ENCODE results near the gene LRRC3.

The LRRC3 gene

DNA sequence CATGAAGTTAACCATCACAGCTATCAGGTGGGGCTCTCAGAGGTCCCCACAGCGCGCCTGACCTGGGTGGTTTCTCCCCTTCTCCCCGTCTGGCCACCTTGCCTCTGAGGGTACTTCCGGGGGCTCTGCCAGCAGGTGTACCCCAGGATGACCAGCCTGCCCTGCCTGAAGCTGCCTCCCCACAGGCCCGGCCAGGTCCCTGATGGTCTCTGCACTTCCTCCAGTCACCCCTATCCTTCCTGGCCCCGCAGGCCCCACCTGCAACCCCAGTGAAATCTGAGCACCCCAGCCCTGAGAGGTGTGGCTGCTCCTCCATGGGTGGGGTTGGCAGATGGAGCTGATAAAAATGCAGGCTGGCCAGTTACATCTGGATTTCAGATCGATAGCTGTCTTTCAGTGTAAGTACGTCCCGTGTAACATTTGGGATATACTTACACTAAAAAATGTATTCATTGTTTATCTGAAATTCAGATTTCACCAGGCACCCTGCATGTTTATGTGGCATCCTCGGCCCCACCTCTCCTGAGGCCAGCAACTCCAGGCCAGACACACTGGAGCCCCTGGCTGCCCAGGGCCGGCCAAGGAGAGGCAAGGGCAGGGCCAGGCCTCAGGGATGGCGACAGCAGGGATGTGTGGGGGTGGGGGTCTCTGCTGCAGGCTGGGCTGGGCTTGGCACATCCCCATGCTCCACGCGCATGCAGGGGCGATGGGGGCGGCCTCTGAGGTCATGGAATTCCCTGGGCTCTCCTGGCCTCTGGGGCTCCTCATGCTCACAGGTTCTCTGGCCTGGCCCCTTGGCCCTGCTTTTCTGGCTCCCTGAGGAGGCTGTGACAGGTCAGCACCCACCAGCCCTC is 25.1 kb downstream of the LRRC3 start:
- POLR2A ChIA-PET = interaction anchor here (0.5 to 0.8 kb wide), 2 partner anchors 24 to 460 kb away, joined by 3 read pairs; no protein-coding TSS in a partner anchor
- CTCF ChIA-PET = interaction anchor here (1.0 to 1.3 kb wide), 3 partner anchors 19 to 30 kb away, joined by 3 read pairs; no protein-coding TSS in a partner anchor
- TF ChIP-seq BHLHE40 (IDR thresholded peaks at IDR 0.05; ENCODE audit: borderline replicate concordance) = no peak
- TF ChIP-seq FOXM1 (IDR thresholded peaks at IDR 0.05; ENCODE audit: borderline replicate concordance) = no peak
- no peak for TF ChIP-seq LEF1 (IDR thresholded peaks at IDR 0.05; ENCODE audit: borderline replicate concordance)
- TF ChIP-seq SP1 (IDR thresholded peaks at IDR 0.05) = no peak
- no peak for TF ChIP-seq FOXA1 (IDR thresholded peaks at IDR 0.05)
- no peak for TF ChIP-seq FOXK2 (IDR thresholded peaks at IDR 0.05)
- no peak for TF ChIP-seq NFRKB (IDR thresholded peaks at IDR 0.05)
- TF ChIP-seq ARNT (IDR thresholded peaks at IDR 0.05) = no peak
- TF ChIP-seq HDGF (IDR thresholded peaks at IDR 0.05; ENCODE audit: borderline replicate concordance) = no peak
- TF ChIP-seq, protein P1, sequence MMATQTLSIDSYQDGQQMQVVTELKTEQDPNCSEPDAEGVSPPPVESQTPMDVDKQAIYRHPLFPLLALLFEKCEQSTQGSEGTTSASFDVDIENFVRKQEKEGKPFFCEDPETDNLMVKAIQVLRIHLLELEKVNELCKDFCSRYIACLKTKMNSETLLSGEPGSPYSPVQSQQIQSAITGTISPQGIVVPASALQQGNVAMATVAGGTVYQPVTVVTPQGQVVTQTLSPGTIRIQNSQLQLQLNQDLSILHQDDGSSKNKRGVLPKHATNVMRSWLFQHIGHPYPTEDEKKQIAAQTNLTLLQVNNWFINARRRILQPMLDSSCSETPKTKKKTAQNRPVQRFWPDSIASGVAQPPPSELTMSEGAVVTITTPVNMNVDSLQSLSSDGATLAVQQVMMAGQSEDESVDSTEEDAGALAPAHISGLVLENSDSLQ (IDR thresholded peaks at IDR 0.05) = no peak
- no peak for TF ChIP-seq ELF4 (IDR thresholded peaks at IDR 0.05)
- no peak for TF ChIP-seq L3MBTL2 (conservative IDR thresholded peaks at IDR 0.05)
- TF ChIP-seq ZNF384 (IDR thresholded peaks at IDR 0.05) = no peak
- no peak for TF ChIP-seq CTBP1 (IDR thresholded peaks at IDR 0.05; ENCODE audit: borderline replicate concordance)
- TF ChIP-seq TARDBP (IDR thresholded peaks at IDR 0.05) = no peak
- TF ChIP-seq SUZ12 (IDR thresholded peaks at IDR 0.05) = no peak

DNA sequence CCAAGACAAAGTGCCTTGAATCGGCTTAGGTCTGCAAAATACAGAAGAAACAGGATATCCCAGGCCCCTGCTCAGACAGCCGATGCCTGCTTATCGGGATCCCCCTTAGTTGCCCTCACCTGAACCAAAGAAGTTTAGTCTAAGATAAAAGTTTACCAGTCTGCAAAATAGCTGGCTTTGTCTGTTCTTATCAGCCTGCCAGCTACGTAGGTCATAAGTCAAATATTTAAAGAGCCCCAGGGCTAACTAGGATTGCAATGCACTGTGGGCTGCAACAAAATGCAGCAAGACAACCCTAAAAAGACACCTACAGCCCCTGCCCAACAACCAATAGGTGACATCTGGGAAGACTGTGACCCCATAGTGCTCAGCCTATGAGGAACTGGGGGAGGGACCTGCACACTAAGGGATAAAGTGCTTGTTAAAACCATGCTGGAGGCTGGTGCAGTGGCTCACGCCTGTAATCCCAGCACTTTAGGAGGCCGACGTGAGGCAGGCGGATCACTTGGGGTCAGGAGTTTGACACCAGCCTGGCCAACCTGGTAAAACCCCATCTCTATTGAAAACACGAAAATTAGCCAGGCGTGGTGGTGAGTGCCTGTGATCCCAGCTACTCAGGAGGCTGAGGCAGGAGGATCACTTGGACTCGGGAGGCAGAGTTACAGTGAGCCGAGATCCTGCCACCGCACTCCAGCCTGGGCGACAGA is 27.4 kb downstream of the LRRC3 start:
- TF ChIP-seq ELF4 (IDR thresholded peaks at IDR 0.05) (no peak), SUZ12 (IDR thresholded peaks at IDR 0.05) (no peak), BHLHE40 (IDR thresholded peaks at IDR 0.05; ENCODE audit: borderline replicate concordance) (no peak), TARDBP (IDR thresholded peaks at IDR 0.05) (no peak), FOXA1 (IDR thresholded peaks at IDR 0.05) (no peak), L3MBTL2 (conservative IDR thresholded peaks at IDR 0.05) (no peak), ZNF384 (IDR thresholded peaks at IDR 0.05) (no peak), CTBP1 (IDR thresholded peaks at IDR 0.05; ENCODE audit: borderline replicate concordance) (no peak), SP1 (IDR thresholded peaks at IDR 0.05) (no peak), HDGF (IDR thresholded peaks at IDR 0.05; ENCODE audit: borderline replicate concordance) (no peak), NFRKB (IDR thresholded peaks at IDR 0.05) (no peak)
- DNase-seq (ENCODE audit: extremely low spot score) = no peak
- ChIA-PET POLR2A (no interaction called here), CTCF (interaction anchor here (0.6 kb wide), 1 partner anchor 302 kb away, joined by 3 read pairs; no protein-coding TSS in a partner anchor)

More for the DNA sequence above, 25.1 kb downstream of the LRRC3 start:
- DNase-seq (ENCODE audit: extremely low spot score) = no peak

DNA sequence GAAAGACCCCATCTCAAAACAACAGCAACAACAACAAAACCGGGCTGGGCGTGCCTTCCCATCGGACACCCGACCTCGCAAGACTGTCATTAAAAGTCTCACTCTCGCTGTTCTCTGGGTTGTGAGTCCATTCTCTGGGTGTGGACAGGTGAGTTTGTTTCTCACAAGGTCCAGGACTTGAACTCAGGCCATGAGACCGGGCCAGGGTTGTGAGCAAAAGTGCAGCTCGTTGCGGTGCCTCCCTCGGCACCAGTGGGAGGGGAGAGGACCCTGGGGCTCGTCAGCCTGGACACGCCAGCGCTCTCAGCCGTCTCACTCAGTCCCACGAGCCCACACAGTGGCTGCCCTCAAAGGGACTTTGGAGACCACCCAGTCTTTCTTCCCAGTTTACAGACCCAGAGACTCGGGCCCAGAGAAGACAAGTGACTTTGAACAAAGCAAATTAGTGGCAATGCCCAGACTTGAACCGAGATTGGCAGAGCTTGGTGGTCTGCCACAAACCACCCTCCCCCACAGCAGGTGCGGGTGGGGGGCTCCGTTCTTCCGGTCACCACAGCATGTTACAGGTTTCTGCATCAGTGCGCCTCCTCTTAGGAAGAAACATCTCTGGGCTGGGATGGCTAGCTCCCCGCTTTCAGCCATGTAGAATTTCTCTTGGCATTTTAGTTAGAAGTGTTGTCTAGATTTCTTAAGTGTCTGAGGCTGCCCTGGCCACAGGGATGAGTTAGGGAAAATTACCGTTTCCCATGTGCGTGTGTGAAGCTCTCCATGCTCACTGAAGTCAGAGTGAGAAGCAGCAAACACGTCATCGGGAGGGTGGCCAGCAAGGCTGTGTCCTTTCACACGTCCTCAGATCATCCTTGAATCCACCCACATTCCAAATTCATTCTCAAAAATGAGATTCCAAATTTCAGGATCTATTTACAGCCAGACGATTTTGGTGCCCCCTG is 28.3 kb downstream of the LRRC3 start:
- ChIA-PET CTCF (interaction anchor here (0.6 kb wide), 1 partner anchor 301 kb away, joined by 3 read pairs; no protein-coding TSS in a partner anchor), POLR2A (no interaction called here)
- DNase-seq (ENCODE audit: extremely low spot score) = no peak
- no peak for TF ChIP-seq FOXA1 (IDR thresholded peaks at IDR 0.05)

DNA sequence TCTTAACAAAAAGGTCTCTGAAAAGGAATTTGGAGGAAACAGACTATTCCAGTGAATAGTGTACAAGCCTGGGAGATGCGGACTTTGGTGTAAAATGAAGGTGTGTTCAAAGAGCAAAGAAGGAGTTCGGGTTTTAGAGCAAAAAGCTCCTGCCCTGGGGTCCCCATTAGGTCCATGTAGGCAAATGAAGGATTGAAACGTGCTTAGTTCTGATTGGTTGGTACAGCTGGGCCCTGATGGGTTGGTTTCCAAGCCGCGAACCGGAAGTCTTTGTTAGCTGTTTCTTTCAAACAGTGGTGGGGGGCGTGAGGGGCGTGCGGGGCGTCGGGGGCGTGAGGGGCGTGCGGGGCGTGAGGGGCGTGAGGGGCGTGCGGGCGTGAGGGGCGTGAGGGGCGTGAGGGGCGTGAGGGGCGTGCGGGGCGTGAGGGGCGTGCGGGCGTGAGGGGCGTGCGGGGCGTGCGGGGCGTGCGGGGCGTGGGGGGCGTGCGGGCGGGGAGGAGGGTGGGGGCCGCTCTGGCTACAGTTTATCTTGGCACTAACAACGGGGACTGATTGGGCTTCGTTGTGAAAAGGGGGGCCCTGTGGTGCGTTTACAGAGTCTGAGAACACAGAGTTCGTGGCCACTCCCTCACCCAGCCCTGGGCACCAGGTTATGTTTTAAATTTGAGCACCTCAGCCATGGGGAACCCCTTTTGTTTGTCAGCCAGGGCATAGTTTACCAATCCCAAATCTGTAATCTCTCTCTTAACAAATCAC is 29.4 kb downstream of the LRRC3 start:
- DNase-seq (ENCODE audit: extremely low spot score) = no peak
- TF ChIP-seq FOXA1 (IDR thresholded peaks at IDR 0.05) (no peak), SUZ12 (IDR thresholded peaks at IDR 0.05) (no peak), FOXK2 (IDR thresholded peaks at IDR 0.05) (no peak)
- ChIA-PET POLR2A (no interaction called here), CTCF (no interaction called here)

DNA sequence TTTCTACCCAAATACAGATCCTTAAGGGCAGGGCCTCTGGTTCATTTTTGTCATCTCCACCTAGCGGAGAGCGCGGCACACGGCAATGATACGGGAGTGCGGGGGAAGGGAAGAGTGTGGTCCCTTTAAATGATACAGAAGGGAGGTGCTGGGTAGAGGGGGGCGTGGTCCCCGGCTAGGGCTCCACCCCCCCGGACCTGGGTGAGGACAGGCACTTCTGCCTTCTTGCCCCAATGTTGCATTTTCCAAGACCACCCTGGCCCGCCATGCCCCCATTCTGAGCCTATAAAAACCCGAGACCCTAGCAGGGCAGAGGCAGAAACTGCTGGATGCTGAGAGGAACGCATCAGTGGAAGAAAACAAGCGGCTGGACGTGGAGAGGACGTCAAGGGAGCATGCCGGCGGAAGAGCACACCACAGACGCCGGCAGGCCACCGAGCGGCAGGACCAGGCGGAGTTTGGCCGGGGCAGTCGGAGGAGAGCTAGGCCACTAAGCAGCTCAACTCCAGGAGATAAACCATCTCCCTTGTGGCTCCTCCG is 30.0 kb downstream of the LRRC3 start:
- TF ChIP-seq ELF4 (IDR thresholded peaks at IDR 0.05) = no peak
- TF ChIP-seq, protein P1 (IDR thresholded peaks at IDR 0.05) = no peak
- TF ChIP-seq BHLHE40 (IDR thresholded peaks at IDR 0.05; ENCODE audit: borderline replicate concordance) = no peak
- TF ChIP-seq L3MBTL2 (conservative IDR thresholded peaks at IDR 0.05) = no peak
- no peak for TF ChIP-seq FOXA1 (IDR thresholded peaks at IDR 0.05)
- TF ChIP-seq NFRKB (IDR thresholded peaks at IDR 0.05) = no peak
- no peak for TF ChIP-seq ZNF384 (IDR thresholded peaks at IDR 0.05)
- TF ChIP-seq FOXK2 (IDR thresholded peaks at IDR 0.05) = no peak
- DNase-seq (ENCODE audit: extremely low spot score) = no peak
- POLR2A ChIA-PET = no interaction called here
- CTCF ChIA-PET = no interaction called here
